HEK293 (cell line): ENCODE measurements around the gene HMGB2.
A peak's percentile ranks its signal among the peaks of the same experiment; 100 is the strongest.

Experiments
- CTCF ChIA-PET: fragments of 350-600 bp; formaldehyde crosslinking; extraction: SDS; loops from one replicate; lab custom pipeline; 2021; ENCODE audit warnings: antibody characterized with exemption; lab: Yijun Ruan, JAX
- POLR2A ChIA-PET: fragments of 300-600 bp; formaldehyde crosslinking; extraction: SDS; loops from one replicate; lab custom pipeline; 2020; ENCODE audit warnings: antibody characterized with exemption, inconsistent platforms; lab: Yijun Ruan, JAX
- H3K27ac ChIP-seq: fragments of 200-500 bp; sonication (Bioruptor generic); 2 replicates; pipeline ENCODE4 v1.5.1; 2014; ENCODE audit warnings: low read depth, low read length, control low read depth, inconsistent platforms; ENCODE audit errors: extremely low read depth
- H3K36me3 ChIP-seq, 2 experiments: fragments of 200-500 bp in 1 of 2; sonication (Bioruptor generic) in 1 of 2; 1 replicate in 1 of 2; 2 replicates in 1 of 2; pipeline ENCODE4 v1.5.1; 2014 to 2017; ENCODE audit warnings: inconsistent platforms in 2 of 2, low read length in 2 of 2; ENCODE audit not compliant: control insufficient read depth in 2 of 2, insufficient read depth in 1 of 2
- H3K4me1 ChIP-seq: fragments of 200-500 bp; sonication (Bioruptor generic); 2 replicates; pipeline ENCODE4 v1.5.1; 2014; ENCODE audit warnings: mild to moderate bottlenecking, low read length, inconsistent platforms; ENCODE audit not compliant: control insufficient read depth, insufficient read depth
- H3K4me3 ChIP-seq: 2 replicates; pipeline ENCODE4 v1.5.1; 2011; ENCODE audit warnings: low read depth, mild to moderate bottlenecking, control low read depth, low read length, moderate library complexity
- H3K9me3 ChIP-seq: fragments of 200-500 bp; sonication (Bioruptor generic); 2 replicates; pipeline ENCODE4 v1.5.1; 2014; ENCODE audit warnings: low read depth, low read length, inconsistent platforms; ENCODE audit not compliant: control insufficient read depth, insufficient read depth
- CTCF ChIP-seq: fragments of 450-650 bp; formaldehyde crosslinking; IDR thresholded peaks from 2 replicates; pipeline ENCODE4 v1.5.1; 2016; ENCODE audit warnings: missing biosample characterization, missing genetic modification characterization
- FEZF1 ChIP-seq: fragments of 450-650 bp; formaldehyde crosslinking; IDR thresholded peaks from 2 replicates; pipeline ENCODE4 v1.5.1; 2016; ENCODE audit warnings: missing biosample characterization, missing genetic modification characterization
- KLF1 ChIP-seq: fragments of 450-650 bp; formaldehyde crosslinking; IDR thresholded peaks from 2 replicates; pipeline ENCODE4 v1.5.1; 2016; ENCODE audit warnings: missing biosample characterization, missing genetic modification characterization
- PRDM1 ChIP-seq: fragments of 450-650 bp; formaldehyde crosslinking; IDR thresholded peaks from 2 replicates; pipeline ENCODE4; 2016; ENCODE audit warnings: missing biosample characterization, missing genetic modification characterization
- ZBTB17 ChIP-seq: fragments of 450-650 bp; formaldehyde crosslinking; IDR thresholded peaks from 2 replicates; pipeline ENCODE4 v1.5.1; 2016; ENCODE audit warnings: missing biosample characterization, missing genetic modification characterization
- ZBTB21 ChIP-seq: fragments of 450-650 bp; formaldehyde crosslinking; IDR thresholded peaks from 2 replicates; pipeline ENCODE4 v1.5.1; 2017; ENCODE audit warnings: missing biosample characterization, missing genetic modification characterization
- ZBTB6 ChIP-seq: fragments of 450-650 bp; formaldehyde crosslinking; IDR thresholded peaks from 2 replicates; pipeline ENCODE4 v1.5.1; 2017; ENCODE audit warnings: missing biosample characterization, missing genetic modification characterization
- ZIC2 ChIP-seq: fragments of 450-650 bp; formaldehyde crosslinking; IDR thresholded peaks from 2 replicates; pipeline ENCODE4 v1.5.1; 2016; ENCODE audit warnings: missing biosample characterization, missing genetic modification characterization
- ZNF132 ChIP-seq: fragments of 450-650 bp; formaldehyde crosslinking; IDR thresholded peaks from 2 replicates; pipeline ENCODE4 v1.5.1; 2017; ENCODE audit warnings: missing biosample characterization, missing genetic modification characterization, borderline replicate concordance
- ZNF23 ChIP-seq: fragments of 450-650 bp; formaldehyde crosslinking; IDR thresholded peaks from 2 replicates; pipeline ENCODE4 v1.5.1; 2016; ENCODE audit warnings: missing biosample characterization, missing genetic modification characterization, borderline replicate concordance
- ZNF335 ChIP-seq: fragments of 450-650 bp; formaldehyde crosslinking; conservative IDR thresholded peaks from 2 replicates; pipeline ENCODE4 v1.5.1; 2016; ENCODE audit warnings: missing biosample characterization, missing genetic modification characterization
- ZNF544 ChIP-seq: fragments of 450-650 bp; formaldehyde crosslinking; IDR thresholded peaks from 2 replicates; pipeline ENCODE4 v1.5.0; 2017; ENCODE audit warnings: missing biosample characterization, missing genetic modification characterization
- ZNF600 ChIP-seq: fragments of 450-650 bp; formaldehyde crosslinking; IDR thresholded peaks from 2 replicates; pipeline ENCODE4 v1.5.1; 2016; ENCODE audit warnings: missing biosample characterization, missing genetic modification characterization
- ZXDB ChIP-seq: fragments of 450-650 bp; formaldehyde crosslinking; IDR thresholded peaks from 2 replicates; pipeline ENCODE4 v1.5.1; 2016; ENCODE audit warnings: missing biosample characterization, missing genetic modification characterization
- TF ChIP-seq, protein P1 (sequence below): fragments of 450-650 bp; formaldehyde crosslinking; IDR thresholded peaks from 2 replicates; pipeline ENCODE4 v1.5.1; 2016; ENCODE audit warnings: missing biosample characterization, missing genetic modification characterization
- TF ChIP-seq, protein P2 (sequence below): fragments of 450-650 bp; formaldehyde crosslinking; IDR thresholded peaks from 2 replicates; pipeline ENCODE4 v1.5.1; 2016; ENCODE audit warnings: missing biosample characterization, missing genetic modification characterization
- TF ChIP-seq, protein P3 (sequence below): fragments of 450-650 bp; formaldehyde crosslinking; IDR thresholded peaks from 2 replicates; pipeline ENCODE4 v1.5.1; 2016; ENCODE audit warnings: missing biosample characterization, missing genetic modification characterization, low read depth

The HMGB2 gene

DNA sequence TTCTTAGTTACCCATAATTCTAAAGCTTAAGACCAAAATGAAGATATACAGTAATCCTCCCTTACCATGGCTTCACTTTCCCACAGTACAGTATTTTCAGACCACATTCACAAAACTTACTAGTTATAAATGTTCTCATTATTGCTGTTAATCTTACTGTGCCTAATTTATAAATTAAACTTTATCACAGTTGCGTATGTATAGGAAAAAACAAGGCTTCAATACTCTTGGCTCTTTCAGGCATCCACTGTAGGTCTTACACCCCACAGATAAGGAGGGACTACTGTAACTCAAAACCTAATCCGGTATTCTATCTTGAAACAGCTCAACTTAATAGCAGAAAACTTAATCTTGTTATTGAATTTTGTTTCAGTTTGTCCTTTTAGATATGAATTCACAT, 3.6 kb downstream of the HMGB2 start:
- Histone ChIP-seq H3K4me1 (peaks cover 4% of the 10 kb centered on the region), H3K36me3 (peaks cover 33 to 68% of the 10 kb centered on the region in 2 experiments), H3K4me3 (no peak overlapping the region), H3K27ac (no peak overlapping the region), H3K9me3 (no peaks in the 10 kb centered on the region)
- no peak for TF ChIP-seq ZNF132 (tag by site-specific recombination)
- no peak for TF ChIP-seq ZNF335 (tag by site-specific recombination)
- no peak for TF ChIP-seq ZNF544
- TF ChIP-seq KLF1 (tag by site-specific recombination), result no peak
- no peak for TF ChIP-seq ZXDB (tag by site-specific recombination)
- TF ChIP-seq PRDM1 (tag by site-specific recombination), result no peak
- TF ChIP-seq CTCF (tag by site-specific recombination), result no peak
- TF ChIP-seq ZBTB17 (tag by site-specific recombination), result no peak
- TF ChIP-seq, protein P1, sequence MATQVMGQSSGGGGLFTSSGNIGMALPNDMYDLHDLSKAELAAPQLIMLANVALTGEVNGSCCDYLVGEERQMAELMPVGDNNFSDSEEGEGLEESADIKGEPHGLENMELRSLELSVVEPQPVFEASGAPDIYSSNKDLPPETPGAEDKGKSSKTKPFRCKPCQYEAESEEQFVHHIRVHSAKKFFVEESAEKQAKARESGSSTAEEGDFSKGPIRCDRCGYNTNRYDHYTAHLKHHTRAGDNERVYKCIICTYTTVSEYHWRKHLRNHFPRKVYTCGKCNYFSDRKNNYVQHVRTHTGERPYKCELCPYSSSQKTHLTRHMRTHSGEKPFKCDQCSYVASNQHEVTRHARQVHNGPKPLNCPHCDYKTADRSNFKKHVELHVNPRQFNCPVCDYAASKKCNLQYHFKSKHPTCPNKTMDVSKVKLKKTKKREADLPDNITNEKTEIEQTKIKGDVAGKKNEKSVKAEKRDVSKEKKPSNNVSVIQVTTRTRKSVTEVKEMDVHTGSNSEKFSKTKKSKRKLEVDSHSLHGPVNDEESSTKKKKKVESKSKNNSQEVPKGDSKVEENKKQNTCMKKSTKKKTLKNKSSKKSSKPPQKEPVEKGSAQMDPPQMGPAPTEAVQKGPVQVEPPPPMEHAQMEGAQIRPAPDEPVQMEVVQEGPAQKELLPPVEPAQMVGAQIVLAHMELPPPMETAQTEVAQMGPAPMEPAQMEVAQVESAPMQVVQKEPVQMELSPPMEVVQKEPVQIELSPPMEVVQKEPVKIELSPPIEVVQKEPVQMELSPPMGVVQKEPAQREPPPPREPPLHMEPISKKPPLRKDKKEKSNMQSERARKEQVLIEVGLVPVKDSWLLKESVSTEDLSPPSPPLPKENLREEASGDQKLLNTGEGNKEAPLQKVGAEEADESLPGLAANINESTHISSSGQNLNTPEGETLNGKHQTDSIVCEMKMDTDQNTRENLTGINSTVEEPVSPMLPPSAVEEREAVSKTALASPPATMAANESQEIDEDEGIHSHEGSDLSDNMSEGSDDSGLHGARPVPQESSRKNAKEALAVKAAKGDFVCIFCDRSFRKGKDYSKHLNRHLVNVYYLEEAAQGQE (tag by site-specific recombination), result no peak
- TF ChIP-seq FEZF1 (tag by site-specific recombination), result no peak
- TF ChIP-seq, protein P2, sequence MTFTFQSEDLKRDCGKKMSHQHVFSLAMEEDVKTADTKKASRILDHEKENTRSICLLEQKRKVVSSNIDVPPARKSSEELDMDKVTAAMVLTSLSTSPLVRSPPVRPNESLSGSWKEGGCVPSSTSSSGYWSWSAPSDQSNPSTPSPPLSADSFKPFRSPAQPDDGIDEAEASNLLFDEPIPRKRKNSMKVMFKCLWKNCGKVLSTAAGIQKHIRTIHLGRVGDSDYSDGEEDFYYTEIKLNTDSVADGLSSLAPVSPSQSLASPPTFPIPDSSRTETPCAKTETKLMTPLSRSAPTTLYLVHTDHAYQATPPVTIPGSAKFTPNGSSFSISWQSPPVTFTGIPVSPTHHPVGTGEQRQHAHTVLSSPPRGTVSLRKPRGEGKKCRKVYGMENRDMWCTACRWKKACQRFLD (tag by site-specific recombination), result no peak
- TF ChIP-seq ZBTB21, result no peak
- TF ChIP-seq, protein P3, sequence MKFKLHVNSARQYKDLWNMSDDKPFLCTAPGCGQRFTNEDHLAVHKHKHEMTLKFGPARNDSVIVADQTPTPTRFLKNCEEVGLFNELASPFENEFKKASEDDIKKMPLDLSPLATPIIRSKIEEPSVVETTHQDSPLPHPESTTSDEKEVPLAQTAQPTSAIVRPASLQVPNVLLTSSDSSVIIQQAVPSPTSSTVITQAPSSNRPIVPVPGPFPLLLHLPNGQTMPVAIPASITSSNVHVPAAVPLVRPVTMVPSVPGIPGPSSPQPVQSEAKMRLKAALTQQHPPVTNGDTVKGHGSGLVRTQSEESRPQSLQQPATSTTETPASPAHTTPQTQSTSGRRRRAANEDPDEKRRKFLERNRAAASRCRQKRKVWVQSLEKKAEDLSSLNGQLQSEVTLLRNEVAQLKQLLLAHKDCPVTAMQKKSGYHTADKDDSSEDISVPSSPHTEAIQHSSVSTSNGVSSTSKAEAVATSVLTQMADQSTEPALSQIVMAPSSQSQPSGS (tag by site-specific recombination), result no peak
- TF ChIP-seq ZNF23, result no peak
- CTCF ChIA-PET, result interaction anchor here (0.7 to 1.0 kb wide), 2 partner anchors 15 to 309 kb away, joined by 3 read pairs; no protein-coding TSS in a partner anchor
- POLR2A ChIA-PET, result interaction anchor here (4.2 kb wide), 1 partner anchor 40 kb away, joined by 38 read pairs; the partner anchor contains the start of gene SAP30

- no peak for TF ChIP-seq ZIC2
- no peak for TF ChIP-seq ZBTB6 (tag by site-specific recombination)
- peak; percentile 44; the same call in 1 of the 2 replicates for TF ChIP-seq ZNF600 (tag by site-specific recombination)
- peaks cover 33 to 73% of the 10 kb centered on the region in 2 experiments for H3K36me3 ChIP-seq
- CTCF ChIA-PET, result interaction anchor here (0.6 kb wide), 1 partner anchor 335 kb away, joined by 3 read pairs; no protein-coding TSS in a partner anchor
- H3K4me1 ChIP-seq, result peaks cover 4% of the 10 kb centered on the region; the same call in 1 of the 2 replicates
- POLR2A ChIA-PET, result interaction anchor here (4.2 kb wide), 1 partner anchor 42 kb away, joined by 38 read pairs; the partner anchor contains the start of gene SAP30
- H3K9me3 ChIP-seq, result no peaks in the 10 kb centered on the region
- H3K4me3 ChIP-seq, result no peak overlapping the region
- no peak overlapping the region for H3K27ac ChIP-seq
These were observed 5.8 kb downstream of the HMGB2 start for GRCh38 chr4:173328236-173328901.
